ENCODE measurements around the gene MAP4K1.

DNA sequence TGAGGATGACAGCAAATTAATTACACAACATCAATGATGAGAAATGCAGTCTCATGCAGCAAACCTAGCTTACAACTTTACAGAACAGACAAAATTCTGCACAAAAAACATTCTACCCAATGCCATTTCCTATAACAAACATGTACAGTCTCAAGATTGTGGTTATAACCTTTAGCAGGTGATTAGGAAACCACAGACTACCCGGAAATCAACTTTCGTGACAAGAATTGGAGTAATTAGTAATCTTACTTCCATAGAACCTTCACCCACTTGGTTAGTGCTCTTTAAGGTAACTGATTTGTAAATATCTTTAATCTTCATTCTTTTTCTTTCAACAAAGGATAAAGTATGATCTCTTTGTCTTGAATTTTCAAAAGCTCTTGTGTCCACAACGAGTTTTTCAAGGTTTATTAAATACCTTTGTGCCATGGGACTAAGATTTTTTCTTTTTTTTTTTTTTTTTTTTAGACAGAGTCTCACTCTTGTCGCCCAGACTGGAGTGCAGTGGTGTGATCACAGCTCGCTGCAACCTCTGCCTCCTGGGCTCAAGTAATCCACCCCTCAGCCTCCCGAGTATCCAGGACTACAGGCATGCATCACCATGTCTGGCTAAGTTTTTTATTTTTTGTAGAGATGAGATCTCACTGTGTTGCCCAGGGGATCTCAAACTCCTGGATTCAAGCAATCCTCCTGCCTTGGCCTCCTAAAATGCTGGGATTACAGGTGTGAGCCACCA, 78.8 kb downstream of the MAP4K1 start:
- TF ChIP-seq, protein P1, sequence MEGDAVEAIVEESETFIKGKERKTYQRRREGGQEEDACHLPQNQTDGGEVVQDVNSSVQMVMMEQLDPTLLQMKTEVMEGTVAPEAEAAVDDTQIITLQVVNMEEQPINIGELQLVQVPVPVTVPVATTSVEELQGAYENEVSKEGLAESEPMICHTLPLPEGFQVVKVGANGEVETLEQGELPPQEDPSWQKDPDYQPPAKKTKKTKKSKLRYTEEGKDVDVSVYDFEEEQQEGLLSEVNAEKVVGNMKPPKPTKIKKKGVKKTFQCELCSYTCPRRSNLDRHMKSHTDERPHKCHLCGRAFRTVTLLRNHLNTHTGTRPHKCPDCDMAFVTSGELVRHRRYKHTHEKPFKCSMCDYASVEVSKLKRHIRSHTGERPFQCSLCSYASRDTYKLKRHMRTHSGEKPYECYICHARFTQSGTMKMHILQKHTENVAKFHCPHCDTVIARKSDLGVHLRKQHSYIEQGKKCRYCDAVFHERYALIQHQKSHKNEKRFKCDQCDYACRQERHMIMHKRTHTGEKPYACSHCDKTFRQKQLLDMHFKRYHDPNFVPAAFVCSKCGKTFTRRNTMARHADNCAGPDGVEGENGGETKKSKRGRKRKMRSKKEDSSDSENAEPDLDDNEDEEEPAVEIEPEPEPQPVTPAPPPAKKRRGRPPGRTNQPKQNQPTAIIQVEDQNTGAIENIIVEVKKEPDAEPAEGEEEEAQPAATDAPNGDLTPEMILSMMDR (IDR thresholded peaks at IDR 0.05), result no peak
- TF ChIP-seq POLR2A (IDR thresholded peaks at IDR 0.05), result no peak

All from body of pancreas (tissue), 4 donors.